Tibial nerve (tissue), 3 donors: ENCODE results near the gene SDE2.
"Not testable (repeated sequence)": the region's sequence is repeated elsewhere in the genome, so short reads cannot be mapped to it uniquely, and the experiment has no call there.

Experiments
- CTCF ChIP-seq, 5 experiments: fragments of 200-600 bp in 3 of 5; fragments of 450-650 bp in 2 of 5; sonication (generic) in 3 of 5; IDR thresholded peaks; one replicate each; pipeline ENCODE4 v1.5.1; 2016 to 2019; ENCODE audit warnings: antibody characterized with exemption in 5 of 5, mild to moderate bottlenecking in 3 of 5, moderate library complexity in 2 of 5
- POLR2A ChIP-seq, 2 donors: fragments of 450-650 bp; IDR thresholded peaks; one replicate each; pipeline ENCODE4 v1.6.1; 2017; ENCODE audit warnings: antibody characterized with exemption in 2 of 2, mild to moderate bottlenecking in 2 of 2, moderate library complexity in 2 of 2

- not testable (repeated sequence) for TF ChIP-seq POLR2A, CTCF (IDR thresholded peaks at IDR 0.05)
These were observed 63.1 kb downstream of the SDE2 start for GRCh38 chr1:225936086-225936485.
